H9 (cell line): ENCODE results near the gene TLL2. TPM values are rescaled to one million over a fixed set of nuclear protein-coding genes. Genes with fewer than 3 reads are reported as not detected.

Experiments
- DNase-seq: peaks from one replicate; pipeline ENCODE4 v3.0.0-alpha.2; 2017
- H2AFZ ChIP-seq: one replicate; pipeline ENCODE4 v1.6.1; 2013; ENCODE audit warnings: mild to moderate bottlenecking, low read length, control low read depth, moderate library complexity
- H2AK5ac ChIP-seq: 2 replicates; pipeline ENCODE4 v1.6.1; 2013; ENCODE audit warnings: low read length, control low read depth, mixed read lengths; ENCODE audit not compliant: insufficient read length
- H2BK120ac ChIP-seq: one replicate; pipeline ENCODE4 v1.6.1; 2013; ENCODE audit warnings: low read depth, mild to moderate bottlenecking, low read length, control low read depth, inconsistent platforms; ENCODE audit not compliant: poor library complexity, severe bottlenecking
- H2BK12ac ChIP-seq: 2 replicates; pipeline ENCODE4 v1.6.1; 2013; ENCODE audit warnings: low read length, control low read depth, mixed read lengths, low read depth; ENCODE audit not compliant: insufficient read length
- H2BK15ac ChIP-seq: 2 replicates; pipeline ENCODE4 v1.6.1; 2013; ENCODE audit warnings: low read depth, low read length, control low read depth
- H2BK20ac ChIP-seq: one replicate; pipeline ENCODE4 v1.6.1; 2013; ENCODE audit warnings: low read depth, mild to moderate bottlenecking, low read length, control low read depth, inconsistent platforms; ENCODE audit not compliant: poor library complexity, severe bottlenecking
- H2BK5ac ChIP-seq: 2 replicates; pipeline ENCODE4 v1.6.1; 2013; ENCODE audit warnings: low read length, control low read depth, mixed read lengths; ENCODE audit not compliant: insufficient read length
- H3K14ac ChIP-seq: 2 replicates; pipeline ENCODE4 v1.6.1; 2013; ENCODE audit warnings: low read length, control low read depth; ENCODE audit not compliant: insufficient read depth
- H3K18ac ChIP-seq: 2 replicates; pipeline ENCODE4 v1.6.1; 2013; ENCODE audit warnings: low read depth, mild to moderate bottlenecking, mixed read lengths, low read length, control low read depth; ENCODE audit not compliant: insufficient read length
- H3K23ac ChIP-seq: 2 replicates; pipeline ENCODE4 v1.6.1; 2013; ENCODE audit warnings: low read length, control low read depth, mixed read lengths, low read depth; ENCODE audit not compliant: insufficient read length
- H3K23me2 ChIP-seq: 2 replicates; pipeline ENCODE4 v1.6.1; 2013; ENCODE audit warnings: low read depth, mild to moderate bottlenecking, mixed read lengths, low read length, control low read depth; ENCODE audit not compliant: insufficient read length, poor library complexity, severe bottlenecking
- H3K27ac ChIP-seq: 2 replicates; pipeline ENCODE4 v1.5.1; 2013; ENCODE audit warnings: low read length, control low read depth, mixed read lengths, low read depth; ENCODE audit not compliant: insufficient read length
- H3K27me3 ChIP-seq: 2 replicates; pipeline ENCODE4 v1.6.1; 2013; ENCODE audit warnings: low read length, control low read depth, inconsistent platforms; ENCODE audit not compliant: insufficient read depth
- H3K4ac ChIP-seq: 2 replicates; pipeline ENCODE4 v1.6.1; 2013; ENCODE audit warnings: low read depth, mild to moderate bottlenecking, control low read depth, inconsistent platforms, low read length, moderate library complexity
- H3K4me1 ChIP-seq: 2 replicates; pipeline ENCODE4 v1.6.1; 2013; ENCODE audit warnings: low read length, control low read depth, inconsistent platforms; ENCODE audit not compliant: insufficient read depth
- H3K4me2 ChIP-seq: 2 replicates; pipeline ENCODE4 v1.6.1; 2013; ENCODE audit warnings: low read length, control low read depth, mixed read lengths; ENCODE audit not compliant: insufficient read length, insufficient read depth
- H3K56ac ChIP-seq: 2 replicates; pipeline ENCODE4 v1.6.1; 2013; ENCODE audit warnings: low read depth, mild to moderate bottlenecking, mixed read lengths, low read length, control low read depth; ENCODE audit not compliant: insufficient read length
- H3K79me1 ChIP-seq: 2 replicates; pipeline ENCODE4 v1.6.1; 2013; ENCODE audit warnings: low read depth, mild to moderate bottlenecking, moderate library complexity, low read length, control low read depth, inconsistent platforms; ENCODE audit not compliant: insufficient read depth, poor library complexity, severe bottlenecking
- H3K79me2 ChIP-seq: 2 replicates; pipeline ENCODE4 v1.6.1; 2013; ENCODE audit warnings: low read length, control low read depth, inconsistent platforms; ENCODE audit not compliant: insufficient read depth
- H3K9ac ChIP-seq: 2 replicates; pipeline ENCODE4 v1.6.1; 2013; ENCODE audit warnings: low read length, control low read depth, mixed read lengths; ENCODE audit not compliant: insufficient read length; ENCODE audit errors: extremely low read depth
- H3K9me3 ChIP-seq: one replicate; pipeline ENCODE4 v1.6.1; 2013; ENCODE audit warnings: low read depth, low read length, inconsistent platforms; ENCODE audit not compliant: control insufficient read depth
- H3T11ph ChIP-seq: one replicate; pipeline ENCODE4 v1.6.1; 2013; ENCODE audit warnings: mild to moderate bottlenecking, low read length, control low read depth, inconsistent platforms
- H4K20me1 ChIP-seq: one replicate; pipeline ENCODE4 v1.6.1; 2013; ENCODE audit not compliant: control insufficient read depth, insufficient read length, insufficient read depth
- H4K5ac ChIP-seq: 2 replicates; pipeline ENCODE4 v1.6.1; 2013; ENCODE audit warnings: low read depth, mild to moderate bottlenecking, mixed read lengths, low read length, control low read depth; ENCODE audit not compliant: insufficient read length
- H4K8ac ChIP-seq: replicated peaks from 2 replicates; pipeline ENCODE4 v1.6.1; 2013; ENCODE audit warnings: low read length, control low read depth, mixed read lengths, low read depth; ENCODE audit not compliant: insufficient read length
- H4K91ac ChIP-seq: 2 replicates; pipeline ENCODE4 v1.6.1; 2013; ENCODE audit warnings: low read depth, mild to moderate bottlenecking, moderate library complexity, mixed read lengths, low read length, control low read depth; ENCODE audit not compliant: insufficient read length
- H3K27ac Mint-ChIP-seq, 3 experiments: 2 replicates in 2 of 3; 3 replicates in 1 of 3; pipeline ENCODE4 v1.8.0; 2020 to 2021; ENCODE audit warnings: mixed read lengths in 3 of 3, mild to moderate bottlenecking in 1 of 3, moderate library complexity in 1 of 3
- H3K27me3 Mint-ChIP-seq: 2 replicates; pipeline ENCODE4 v1.8.0; 2021; ENCODE audit warnings: low read depth, mild to moderate bottlenecking, moderate library complexity, mixed read lengths
- H3K36me3 Mint-ChIP-seq, 3 experiments: 2 replicates in 2 of 3; 3 replicates in 1 of 3; pipeline ENCODE4 v1.8.0; 2020 to 2021; ENCODE audit warnings: low read depth in 3 of 3, mixed read lengths in 3 of 3; ENCODE audit not compliant: insufficient read depth in 1 of 3
- H3K4me1 Mint-ChIP-seq, 2 experiments: 2 replicates each; pipeline ENCODE4 v1.8.0; 2020; ENCODE audit warnings: mixed read lengths in 2 of 2
- H3K4me3 Mint-ChIP-seq, 2 experiments: 2 replicates in 1 of 2; 3 replicates in 1 of 2; pipeline ENCODE4 v1.8.0; 2020 to 2021; ENCODE audit warnings: mild to moderate bottlenecking in 2 of 2, mixed read lengths in 2 of 2, moderate library complexity in 1 of 2
- H3K9me3 Mint-ChIP-seq, 2 experiments: 2 replicates in 1 of 2; 3 replicates in 1 of 2; pipeline ENCODE4 v1.8.0; 2020; ENCODE audit warnings: mild to moderate bottlenecking in 2 of 2, mixed read lengths in 2 of 2, moderate library complexity in 1 of 2
- CTCF ChIP-seq: fragments of 200-600 bp; sonication (generic); conservative IDR thresholded peaks from 3 replicates; pipeline ENCODE4 v1.8.0; 2021; ENCODE audit warnings: antibody characterized with exemption, mild to moderate bottlenecking
- WGBS: extraction: QIAGEN DNeasy Blood & Tissue Kit; methylation state at CpG from one replicate; pipeline ENCODE4 v1.1.7; 2013; ENCODE audit warnings: missing lambda C conversion rate, low lambda C conversion rate, mixed read lengths; ENCODE audit not compliant: insufficient read length; ENCODE audit errors: extremely low coverage; 5-methylcytosine and 5-hydroxymethylcytosine counted together
- total RNA-seq: library from RNA; stranded (reverse); gene quantifications from 2 replicates; pipeline ENCODE4 v1.2.1, GENCODE V29; 2021

Gene TLL2
- total RNA-seq, 1 experiment from 2014 or later, result 1.4 TPM

- no peak overlapping the region for H2BK15ac ChIP-seq
- no peak overlapping the region for H2BK20ac ChIP-seq
- no peak overlapping the region for H3K23ac ChIP-seq
- no peaks in the 10 kb centered on the region for H3K36me3 Mint-ChIP-seq
- no peak overlapping the region for H3K4me2 ChIP-seq
- H3K14ac ChIP-seq, result no peak overlapping the region
- H3K27ac Mint-ChIP-seq, result no peak overlapping the region
- H3K23me2 ChIP-seq, result no peaks in the 10 kb centered on the region
- H3K27me3 Mint-ChIP-seq, result no peaks in the 10 kb centered on the region
- peaks cover 3% of the 10 kb centered on the region; the same call in 1 of the 2 replicates for H3K4me1 ChIP-seq
- H3K56ac ChIP-seq, result no peak overlapping the region
- H2BK12ac ChIP-seq, result no peak overlapping the region
- WGBS, result no CpG with 5 or more reads among the region's 3 CpGs
- no peaks in the 10 kb centered on the region for H4K20me1 ChIP-seq
- no peak overlapping the region for H4K5ac ChIP-seq
- H2BK5ac ChIP-seq, result no peak overlapping the region
- no peak overlapping the region for H3K18ac ChIP-seq
- H2AK5ac ChIP-seq, result no peak overlapping the region
- H3K4ac ChIP-seq, result no peak overlapping the region
- H3K4me3 Mint-ChIP-seq, result no peak overlapping the region
- H3K9me3 ChIP-seq, result no peaks in the 10 kb centered on the region
- TF ChIP-seq CTCF, result no peak
- no peaks in the 10 kb centered on the region for H3K27me3 ChIP-seq
- H2BK120ac ChIP-seq, result no peak overlapping the region
- no peaks in the 10 kb centered on the region; a peak in 1 of 5 replicates for H3K9me3 Mint-ChIP-seq
- no peaks in the 10 kb centered on the region for H3K79me1 ChIP-seq
- H3K79me2 ChIP-seq, result no peaks in the 10 kb centered on the region
- peaks cover 22 to 23% of the 10 kb centered on the region in 2 experiments for H3K4me1 Mint-ChIP-seq
- no peak overlapping the region for H3T11ph ChIP-seq
- H4K8ac ChIP-seq, result peak overlapping the region; percentile 32
- DNase-seq, result no peak
- no peak overlapping the region for H2AFZ ChIP-seq
- no peak overlapping the region for H3K9ac ChIP-seq
- H4K91ac ChIP-seq, result no peak overlapping the region
- no peak overlapping the region for H3K27ac ChIP-seq
These were observed 193.8 kb downstream of the TLL2 start for GRCh38 chr10:96319754-96320474.
